Measurements from ENCODE around the gene DNAJC11. TPM values are rescaled to one million over a fixed set of nuclear protein-coding genes. Genes with fewer than 3 reads are reported as not detected.

The DNAJC11 gene
- total RNA-seq, 4 donors from 2014 or later: 21.4 to 48.2 (median 25.5) TPM

GRCh38 chr1:6660415-6661049, 41.1 kb downstream of the DNAJC11 start:
- TF ChIP-seq CTCF (IDR thresholded peaks at IDR 0.05; ENCODE audit: low read depth): no peak

GRCh38 chr1:6658359-6659060, 43.1 kb downstream of the DNAJC11 start:
- TF ChIP-seq CTCF (IDR thresholded peaks at IDR 0.05; ENCODE audit: low read depth): no peak

DNA sequence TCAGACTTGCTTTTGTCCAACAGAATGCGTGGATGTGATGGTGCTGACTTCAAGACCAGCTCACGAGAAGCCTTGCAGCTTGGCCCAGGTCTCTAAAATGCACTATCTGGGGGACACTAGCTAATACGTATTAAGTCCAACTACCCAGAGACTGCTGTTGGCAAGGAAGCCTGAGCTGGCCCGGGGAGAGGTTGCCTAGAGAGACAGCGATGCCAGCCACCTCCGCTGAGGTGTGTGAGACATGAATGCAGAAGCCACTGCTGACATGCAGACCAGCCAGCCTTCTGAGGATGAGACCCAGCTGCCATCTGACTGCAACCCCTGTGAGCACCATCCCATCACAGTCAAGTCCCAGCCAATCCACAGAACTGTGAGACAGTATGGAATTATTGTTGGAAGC, 44.5 kb downstream of the DNAJC11 start:
- no peak for TF ChIP-seq CTCF (IDR thresholded peaks at IDR 0.05; ENCODE audit: low read depth)

DNA sequence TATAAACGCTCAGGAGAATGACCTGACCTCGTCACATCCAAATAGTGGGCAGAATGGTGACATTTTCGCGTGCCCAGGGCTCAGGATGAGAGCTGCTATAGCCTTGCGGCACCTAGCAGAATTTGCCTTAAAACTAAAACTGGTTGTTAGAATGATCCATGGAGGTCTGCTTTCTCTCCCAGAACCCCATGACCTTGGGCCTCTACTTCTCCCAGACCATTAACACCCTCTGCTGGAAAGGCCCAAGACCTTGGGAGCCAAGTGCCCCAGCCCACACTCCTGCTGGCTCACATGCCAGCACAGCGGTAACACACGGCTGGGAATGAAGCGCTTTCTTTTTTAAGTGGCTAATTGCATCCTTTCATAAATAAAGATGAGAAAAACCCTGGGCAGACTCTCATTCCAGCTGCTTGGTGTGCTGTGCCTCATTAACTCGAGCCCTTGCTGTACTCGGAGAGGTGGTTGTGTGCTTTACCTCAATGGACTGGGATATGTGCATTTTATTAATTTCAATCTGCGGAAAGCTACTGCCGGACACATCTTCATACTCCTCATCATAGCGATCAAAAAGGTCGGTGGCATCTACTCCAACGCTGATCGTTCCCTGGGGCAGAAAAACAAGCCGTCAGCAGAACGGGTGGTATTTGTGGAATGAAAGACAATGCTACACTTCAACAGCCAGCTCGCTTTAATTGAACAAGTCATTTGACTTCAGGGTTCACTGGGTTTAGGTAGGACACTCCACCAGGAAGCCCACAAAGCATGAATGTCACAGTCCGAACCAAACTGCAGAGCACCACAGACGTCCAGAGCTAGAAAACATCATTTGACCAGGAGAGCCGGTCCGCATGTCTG, 48.0 kb downstream of the DNAJC11 start:
- TF ChIP-seq CTCF (IDR thresholded peaks at IDR 0.05; ENCODE audit: low read depth): no peak

DNA sequence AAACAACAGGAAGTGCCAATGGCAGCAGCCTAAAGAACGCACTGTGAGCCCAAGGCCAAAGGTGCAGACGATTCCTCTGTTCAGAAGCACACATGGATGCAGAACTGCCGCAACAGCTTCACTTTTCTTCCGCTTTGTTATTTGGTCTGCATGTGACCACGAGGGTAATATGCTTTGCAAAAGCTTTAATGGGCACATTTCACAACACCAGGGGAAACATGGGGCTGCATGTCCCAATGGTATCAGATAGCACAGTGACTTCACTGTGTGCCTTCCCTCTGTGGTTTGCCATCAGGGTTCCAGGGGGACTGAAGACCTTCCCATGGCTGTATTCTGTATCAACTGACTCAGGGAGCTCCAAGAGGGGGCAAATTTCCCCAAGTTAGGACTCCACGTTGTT, 48.6 kb downstream of the DNAJC11 start:
- TF ChIP-seq CTCF (IDR thresholded peaks at IDR 0.05; ENCODE audit: low read depth): no peak

DNA sequence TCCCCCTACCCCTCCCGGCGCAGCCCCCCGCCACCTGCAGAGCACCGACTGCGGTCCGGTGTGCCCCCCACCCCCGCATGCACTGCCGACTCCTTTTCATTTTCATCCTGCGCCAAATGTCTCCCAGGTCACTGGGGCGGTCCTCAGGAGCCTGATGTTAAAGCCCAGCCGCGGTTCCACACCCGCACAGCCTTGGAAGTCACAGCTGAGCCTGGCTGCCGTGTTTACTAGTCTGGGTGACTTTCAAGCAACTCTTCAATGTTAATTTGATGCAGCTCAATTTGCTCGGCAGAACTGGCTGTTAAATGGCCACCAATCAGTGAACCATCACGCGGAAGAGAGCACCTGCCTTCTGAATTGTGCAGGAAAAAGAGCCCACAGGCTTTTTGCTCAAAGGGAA, 49.7 kb downstream of the DNAJC11 start:
- TF ChIP-seq CTCF (IDR thresholded peaks at IDR 0.05; ENCODE audit: low read depth): no peak

- no peak for TF ChIP-seq CTCF (IDR thresholded peaks at IDR 0.05; ENCODE audit: low read depth)
Measured at GRCh38 chr1:6648556-6648955, 53.1 kb downstream of the DNAJC11 start.

Data from subcutaneous adipose tissue (tissue), 4 donors.